ENCODE data around the gene LSR. TPM values are rescaled to one million over a fixed set of nuclear protein-coding genes. Genes with fewer than 3 reads are reported as not detected.

Gene LSR
- total and polyA plus RNA-seq, 5 donors = 4.6 to 8.9 (median 4.8) TPM

- 89% methylated on average over 34 of the region's 34 CpGs for WGBS
- ATAC-seq (no peak), DNase-seq (peak in 1 of 3 donors; percentile 27)
- Histone ChIP-seq H3K4me3 (ENCODE audit: low read length) (no peak overlapping the region), H3K9me3 (ENCODE audit: control insufficient read depth, low read length) (no peaks in the 10 kb centered on the region), H3K27me3 (ENCODE audit: control insufficient read depth, insufficient read depth) (no peaks in the 10 kb centered on the region), H3K4me1 (ENCODE audit: control insufficient read depth, insufficient read depth, low read length) (peaks cover 2% of the 10 kb centered on the region), H3K27ac (ENCODE audit: low read length) (no peak overlapping the region)
- intact Hi-C loops (cut with DNase I) = loop anchor here in 1 of 4 donors (10.0 kb wide), 1 partner anchor 95 kb away; the partner anchor contains the start of gene FXYD5
Measured at GRCh38 chr19:35249848-35250711, 1.3 kb downstream of the LSR start.

- H3K9me3 ChIP-seq (ENCODE audit: control insufficient read depth, low read length) = no peaks in the 10 kb centered on the region
- WGBS = 81% methylated on average over 2 of the region's 2 CpGs
- no peaks in the 10 kb centered on the region for H3K27me3 ChIP-seq (ENCODE audit: control insufficient read depth, insufficient read depth)
- no peak overlapping the region for H3K4me3 ChIP-seq (ENCODE audit: low read length)
- intact Hi-C loops (cut with DNase I) = loop anchor here in 1 of 4 donors (10.0 kb wide), 1 partner anchor 97 kb away; the partner anchor contains the start of gene FXYD5
- no peak for DNase-seq
- H3K27ac ChIP-seq (ENCODE audit: low read length) = no peak overlapping the region
- H3K4me1 ChIP-seq (ENCODE audit: control insufficient read depth, insufficient read depth, low read length) = peaks cover 3% of the 10 kb centered on the region
- no peak for ATAC-seq
Measured at GRCh38 chr19:35251456-35251855, 2.7 kb downstream of the LSR start.

GRCh38 chr19:35253316-35254286 lies 4.8 kb downstream of the LSR start:
- intact Hi-C loops (cut with DNase I) = loop anchor here in 1 of 4 donors (10.0 kb wide), 1 partner anchor 99 kb away; the partner anchor contains the start of gene FXYD5
- 84% methylated on average over 9 of the region's 9 CpGs for WGBS
- H3K27me3 ChIP-seq (ENCODE audit: control insufficient read depth, insufficient read depth) = no peaks in the 10 kb centered on the region
- no peaks in the 10 kb centered on the region for H3K9me3 ChIP-seq (ENCODE audit: control insufficient read depth, low read length)
- ATAC-seq (no peak), DNase-seq (peak in 1 of 3 donors; percentile 34)
- H3K4me3 ChIP-seq (ENCODE audit: low read length) = no peak overlapping the region
- H3K4me1 ChIP-seq (ENCODE audit: control insufficient read depth, insufficient read depth, low read length) = peaks cover 3% of the 10 kb centered on the region
- no peak overlapping the region for H3K27ac ChIP-seq (ENCODE audit: low read length)

- H3K27me3 ChIP-seq (ENCODE audit: control insufficient read depth, insufficient read depth) = no peaks in the 10 kb centered on the region
- peaks cover 3% of the 10 kb centered on the region for H3K4me1 ChIP-seq (ENCODE audit: control insufficient read depth, insufficient read depth, low read length)
- no peak overlapping the region for H3K4me3 ChIP-seq (ENCODE audit: low read length)
- DNase-seq (peak in 2 of 3 donors; percentile 56 to 62), ATAC-seq (peak; percentile 66 to 91)
- intact Hi-C loops (cut with DNase I) = loop anchor here in 1 of 4 donors (10.0 kb wide), 1 partner anchor 100 kb away; the partner anchor contains the start of gene FXYD5
- peak overlapping the region; percentile 39 for H3K27ac ChIP-seq (ENCODE audit: low read length)
- 87% methylated on average over 17 of the region's 17 CpGs for WGBS
- H3K9me3 ChIP-seq (ENCODE audit: control insufficient read depth, low read length) = no peaks in the 10 kb centered on the region
Measured at GRCh38 chr19:35254341-35255297, 5.8 kb downstream of the LSR start.

GRCh38 chr19:35256566-35256965 lies 7.8 kb downstream of the LSR start:
- intact Hi-C loops (cut with DNase I) = loop anchor here in 1 of 4 donors (10.0 kb wide), 1 partner anchor 102 kb away; the partner anchor contains the start of gene FXYD5

GRCh38 chr19:35257113-35257461 lies 8.3 kb downstream of the LSR start:
- intact Hi-C loops (cut with DNase I) = loop anchor here in 1 of 4 donors (10.0 kb wide), 1 partner anchor 102 kb away; the partner anchor contains the start of gene FXYD5
- no peak overlapping the region for H3K27ac ChIP-seq (ENCODE audit: low read length)
- peaks cover 3% of the 10 kb centered on the region for H3K4me1 ChIP-seq (ENCODE audit: control insufficient read depth, insufficient read depth, low read length)
- DNase-seq (peak in 1 of 3 donors; percentile 40), ATAC-seq (no peak)
- 66% methylated on average over 9 of the region's 9 CpGs for WGBS
- no peaks in the 10 kb centered on the region for H3K9me3 ChIP-seq (ENCODE audit: control insufficient read depth, low read length)
- H3K27me3 ChIP-seq (ENCODE audit: control insufficient read depth, insufficient read depth) = no peaks in the 10 kb centered on the region
- H3K4me3 ChIP-seq (ENCODE audit: low read length) = no peak overlapping the region

More at GRCh38 chr19:35256566-35256965, 7.8 kb downstream of the LSR start:
- Histone ChIP-seq H3K4me1 (ENCODE audit: control insufficient read depth, insufficient read depth, low read length) (peaks cover 3% of the 10 kb centered on the region), H3K9me3 (ENCODE audit: control insufficient read depth, low read length) (no peaks in the 10 kb centered on the region), H3K27ac (ENCODE audit: low read length) (no peak overlapping the region), H3K4me3 (ENCODE audit: low read length) (no peak overlapping the region), H3K27me3 (ENCODE audit: control insufficient read depth, insufficient read depth) (no peaks in the 10 kb centered on the region)
- 54% methylated on average over 2 of the region's 2 CpGs for WGBS
- DNase-seq = no peak
- no peak for ATAC-seq

- intact Hi-C loops (cut with DNase I) = no loop called here
- Histone ChIP-seq H3K4me1 (ENCODE audit: control insufficient read depth, insufficient read depth, low read length) (no peaks in the 10 kb centered on the region), H3K9me3 (ENCODE audit: control insufficient read depth, low read length) (no peaks in the 10 kb centered on the region), H3K4me3 (ENCODE audit: low read length) (no peak overlapping the region), H3K27me3 (ENCODE audit: control insufficient read depth, insufficient read depth) (no peaks in the 10 kb centered on the region), H3K27ac (ENCODE audit: low read length) (no peak overlapping the region)
- DNase-seq = peak in 1 of 3 donors; percentile 8
- 77% methylated on average over 10 of the region's 10 CpGs for WGBS
- ATAC-seq = no peak
Measured at GRCh38 chr19:35260694-35261304, 12.0 kb downstream of the LSR start.

- H3K4me1 ChIP-seq (ENCODE audit: control insufficient read depth, insufficient read depth, low read length) = peaks cover under 1% of the 10 kb centered on the region
- no peaks in the 10 kb centered on the region for H3K27me3 ChIP-seq (ENCODE audit: control insufficient read depth, insufficient read depth)
- 67% methylated on average over 12 of the region's 12 CpGs for WGBS
- H3K9me3 ChIP-seq (ENCODE audit: control insufficient read depth, low read length) = no peaks in the 10 kb centered on the region
- no peak overlapping the region for H3K4me3 ChIP-seq (ENCODE audit: low read length)
- intact Hi-C loops (cut with DNase I) = no loop called here
- ATAC-seq (no peak), DNase-seq (peak in 1 of 3 donors; percentile 8)
- H3K27ac ChIP-seq (ENCODE audit: low read length) = no peak overlapping the region
Measured at GRCh38 chr19:35261356-35262100, 12.7 kb downstream of the LSR start.

- ATAC-seq (peak in 1 of 2 donors; percentile 12), DNase-seq (peak in 2 of 3 donors; percentile 14 to 59)
- no peak overlapping the region for H3K27ac ChIP-seq (ENCODE audit: low read length)
- intact Hi-C loops (cut with DNase I) = no loop called here
- H3K4me1 ChIP-seq (ENCODE audit: control insufficient read depth, insufficient read depth, low read length) = peaks cover 2% of the 10 kb centered on the region
- no peak overlapping the region for H3K4me3 ChIP-seq (ENCODE audit: low read length)
- H3K9me3 ChIP-seq (ENCODE audit: control insufficient read depth, low read length) = no peaks in the 10 kb centered on the region
- 65% methylated on average over 17 of the region's 17 CpGs for WGBS
- H3K27me3 ChIP-seq (ENCODE audit: control insufficient read depth, insufficient read depth) = no peaks in the 10 kb centered on the region
Measured at GRCh38 chr19:35262101-35262761, 13.4 kb downstream of the LSR start.

All from right cardiac atrium (tissue), 5 donors.